A673 (cell line): ENCODE data around the gene HLCS. TPM values are rescaled to one million over a fixed set of nuclear protein-coding genes. Genes with fewer than 3 reads are reported as not detected.
"Not testable (repeated sequence)": the region's sequence is repeated elsewhere in the genome, so short reads cannot be mapped to it uniquely, and the experiment has no call there.

Experiments
- BruUV-seq: library from RNA; stranded (reverse); fragments of 400-500 nt; replicated peaks from 2 replicates; lab custom pipeline; 2021; lab: Mats Ljungman, UMichigan
- CTCF ChIA-PET: fragments of 300-600 bp; sonication (Branson Sonifier 250); formaldehyde crosslinking; loops from one replicate; lab custom pipeline; 2022; ENCODE audit warnings: antibody characterized with exemption; lab: Charles Lee
- POLR2A ChIA-PET: fragments of 300-600 bp; sonication (Branson Sonifier 250); formaldehyde crosslinking; loops from one replicate; lab custom pipeline; 2022; ENCODE audit warnings: antibody characterized with exemption; ENCODE audit not compliant: low non-redundant PET; lab: Charles Lee
- DNase-seq: peaks from one replicate; pipeline ENCODE4 v3.0.0-alpha.2; 2015; ENCODE audit warnings: low spot score
- H3K27ac ChIP-seq: fragments of 200-600 bp; sonication (generic); 2 replicates; pipeline ENCODE4 v1.5.1; 2016; ENCODE audit warnings: mixed run types, low read depth, mild to moderate bottlenecking, mixed read lengths, antibody characterized with exemption, low read length; ENCODE audit not compliant: poor library complexity, severe bottlenecking
- H3K27me3 ChIP-seq: fragments of 200-600 bp; sonication (generic); replicated peaks from 2 replicates; pipeline ENCODE4 v1.6.1; 2017; ENCODE audit warnings: mixed run types, low read depth, mild to moderate bottlenecking, mixed read lengths, antibody characterized with exemption, low read length; ENCODE audit not compliant: insufficient read depth, poor library complexity
- H3K36me3 ChIP-seq: fragments of 200-600 bp; sonication (generic); 2 replicates; pipeline ENCODE4 v1.6.1; 2016; ENCODE audit warnings: mixed run types, mild to moderate bottlenecking, mixed read lengths, antibody characterized with exemption, low read length; ENCODE audit not compliant: insufficient read depth, poor library complexity, severe bottlenecking
- H3K4me1 ChIP-seq: fragments of 200-600 bp; sonication (generic); 2 replicates; pipeline ENCODE4 v1.6.1; 2017; ENCODE audit warnings: mixed run types, mild to moderate bottlenecking, mixed read lengths, antibody characterized with exemption, low read length; ENCODE audit not compliant: insufficient read depth, poor library complexity, severe bottlenecking
- H3K4me3 ChIP-seq: fragments of 200-600 bp; sonication (generic); 2 replicates; pipeline ENCODE4 v1.5.1; 2016; ENCODE audit warnings: low read depth, mixed run types, mild to moderate bottlenecking, mixed read lengths, low read length; ENCODE audit not compliant: poor library complexity, severe bottlenecking
- H3K9me3 ChIP-seq: fragments of 200-600 bp; sonication (generic); 2 replicates; pipeline ENCODE4 v1.6.1; 2016; ENCODE audit warnings: mixed run types, low read depth, mild to moderate bottlenecking, mixed read lengths, antibody characterized with exemption, low read length; ENCODE audit not compliant: poor library complexity, severe bottlenecking
- CTCF ChIP-seq: fragments of 300-800, 200-600 bp; sonication (generic); conservative IDR thresholded peaks from 2 replicates; pipeline ENCODE4 v1.5.1; 2017; ENCODE audit warnings: low read depth, mild to moderate bottlenecking, antibody characterized with exemption, low read length, moderate library complexity, mixed read lengths
- EZH2 ChIP-seq: fragments of 200-600 bp; sonication (generic); IDR thresholded peaks from 2 replicates; pipeline ENCODE4 v1.6.1; 2017; ENCODE audit warnings: borderline replicate concordance, low read depth, mild to moderate bottlenecking, mixed read lengths, antibody characterized with exemption, low read length; ENCODE audit not compliant: poor library complexity, severe bottlenecking
- intact Hi-C: fragments of 100-400 bp; cut with micrococcal nuclease; formaldehyde crosslinking; loops from one replicate; pipeline ENCODE4 v1.10.0; 2022; ENCODE audit not compliant: unreplicated experiment
- total RNA-seq: library from RNA; stranded (reverse); gene quantifications from 2 replicates; pipeline ENCODE4 v1.2.3, GENCODE V29; 2021

HLCS gene
- total RNA-seq, 1 experiment from 2014 or later, result 15.3 TPM

DNA sequence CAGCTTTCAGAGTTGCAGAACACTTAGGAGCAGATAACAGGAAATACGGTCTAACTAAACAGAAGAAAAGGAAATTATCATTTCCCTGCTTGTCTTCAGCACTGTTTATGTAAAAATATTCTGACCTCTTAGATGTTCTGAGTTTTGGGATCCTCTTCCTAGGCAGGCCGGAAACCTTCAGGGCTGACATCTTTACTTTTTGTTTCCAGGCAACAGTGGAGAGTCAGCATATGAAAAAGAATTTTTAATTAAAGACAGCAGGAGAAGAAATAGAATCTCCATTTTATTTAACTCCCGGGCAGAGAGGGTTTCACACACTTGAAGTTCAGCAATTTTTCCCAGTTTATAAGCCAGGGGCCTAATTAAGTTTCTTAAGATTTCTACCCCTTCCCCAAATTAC lies 35.0 kb upstream of the HLCS start:
- TF ChIP-seq EZH2 (no peak), CTCF (no peak)
- intact Hi-C loops, result no loop called here
- BruUV-seq, result no TSS peak
- Histone ChIP-seq H3K27ac (peak overlapping the region; percentile 74), H3K27me3 (no peaks in the 10 kb centered on the region), H3K4me1 (peaks cover 24% of the 10 kb centered on the region), H3K36me3 (no peaks in the 10 kb centered on the region), H3K9me3 (no peaks in the 10 kb centered on the region), H3K4me3 (no peak overlapping the region)
- CTCF ChIA-PET, result interaction anchor here (0.7 kb wide), 1 partner anchor 107 kb away, joined by 3 read pairs; no protein-coding TSS in a partner anchor
- POLR2A ChIA-PET, result no interaction called here
- peak; percentile 97 for DNase-seq

- intact Hi-C loops, result no loop called here
- POLR2A ChIA-PET, result no interaction called here
Observed at GRCh38 chr21:37000381-37000780, 33.9 kb upstream of the HLCS start.

DNA sequence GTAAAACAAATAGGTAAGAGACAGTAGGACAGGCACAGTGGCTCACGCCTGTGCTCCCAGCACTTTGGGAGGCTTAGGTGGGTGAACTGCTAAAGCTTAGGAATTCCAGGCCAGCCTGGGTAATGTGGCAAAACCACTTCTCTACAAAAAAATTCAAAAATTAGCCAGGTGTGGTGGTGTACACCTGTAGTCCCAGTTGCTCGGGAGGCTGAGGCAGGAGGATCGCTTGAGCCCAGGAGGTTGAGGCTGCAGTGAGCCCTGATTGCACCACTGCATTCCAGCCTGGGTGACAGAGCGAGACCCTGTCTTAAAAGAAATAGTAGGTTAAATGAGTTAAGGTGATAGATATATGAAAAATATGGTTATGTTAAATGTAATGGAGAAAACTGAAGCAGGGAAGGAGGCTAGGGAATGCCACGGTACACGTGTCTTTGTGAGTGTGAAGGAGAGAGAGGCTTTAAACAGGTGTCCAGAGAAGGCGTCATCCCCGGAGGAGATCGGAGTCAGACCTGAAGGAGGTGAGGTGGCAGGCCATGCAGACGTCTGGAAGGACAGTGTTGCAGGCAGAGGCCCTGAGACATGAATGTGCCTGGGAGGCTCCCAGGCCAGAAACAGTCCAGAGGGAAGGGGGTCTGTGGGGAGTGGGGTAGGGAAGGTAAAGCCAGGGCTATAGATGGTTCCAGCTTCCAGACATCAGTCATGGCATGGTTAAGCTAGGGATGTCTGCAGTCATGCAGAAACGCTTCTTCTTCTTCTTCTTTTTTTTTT lies 32.8 kb upstream of the HLCS start:
- no peaks in the 10 kb centered on the region for H3K9me3 ChIP-seq
- intact Hi-C loops, result no loop called here
- ChIA-PET POLR2A (no interaction called here), CTCF (no interaction called here)
- no TSS peak for BruUV-seq
- DNase-seq, result no peak
- H3K27me3 ChIP-seq, result no peaks in the 10 kb centered on the region
- H3K36me3 ChIP-seq, result no peaks in the 10 kb centered on the region
- H3K27ac ChIP-seq, result no peak overlapping the region
- no peak for TF ChIP-seq CTCF
- TF ChIP-seq EZH2, result no peak
- peaks cover 24% of the 10 kb centered on the region for H3K4me1 ChIP-seq
- no peak overlapping the region for H3K4me3 ChIP-seq

More at GRCh38 chr21:37000381-37000780, 33.9 kb upstream of the HLCS start:
- no peaks in the 10 kb centered on the region for H3K27me3 ChIP-seq
- CTCF ChIA-PET, result no interaction called here
- H3K4me1 ChIP-seq, result peaks cover 24% of the 10 kb centered on the region
- no TSS peak for BruUV-seq
- no peaks in the 10 kb centered on the region for H3K9me3 ChIP-seq
- no peak for DNase-seq
- H3K4me3 ChIP-seq, result no peak overlapping the region
- TF ChIP-seq EZH2, result no peak
- 0 out of 2 replicates have a peak, but pooled peaks have one; percentile 14 for TF ChIP-seq CTCF
- peak overlapping the region; percentile 74 for H3K27ac ChIP-seq
- H3K36me3 ChIP-seq, result no peaks in the 10 kb centered on the region

GRCh38 chr21:36995285-36995684 lies 28.8 kb upstream of the HLCS start:
- H3K4me1 ChIP-seq, BruUV-seq, H3K36me3 ChIP-seq, POLR2A ChIA-PET, DNase-seq, CTCF ChIA-PET, H3K9me3 ChIP-seq, intact Hi-C loops, H3K4me3 ChIP-seq, H3K27ac ChIP-seq, H3K27me3 ChIP-seq: not testable (repeated sequence)
